Measurements from ENCODE around the gene POC1A. TPM values are rescaled to one million over a fixed set of nuclear protein-coding genes. Genes with fewer than 3 reads are reported as not detected.

The POC1A gene
- total and polyA plus RNA-seq, 9 of the 15 experiments (the other 6 are each of a cell fraction or from before 2014, with no cell fraction given), result 7.2 to 17.5 (median 12.1) TPM

DNA sequence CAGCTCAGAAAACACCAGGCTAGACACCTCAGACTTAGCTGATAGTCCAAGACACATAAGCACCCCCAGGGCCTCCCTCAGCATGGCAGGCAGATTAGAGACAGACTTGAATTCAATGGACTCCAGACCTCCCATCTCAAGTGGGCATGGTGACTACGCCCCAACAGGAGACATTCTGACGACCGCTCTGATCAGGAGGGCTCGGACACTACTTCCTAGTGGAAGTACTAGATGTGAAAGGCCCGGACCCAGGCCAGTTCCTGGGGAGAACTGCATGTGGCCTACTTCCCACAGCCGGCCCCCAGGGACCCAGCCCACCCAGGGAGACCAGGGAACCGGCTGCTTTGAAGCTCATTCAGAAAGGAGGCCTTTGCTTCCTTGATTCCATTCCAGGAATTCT, 16.9 kb downstream of the POC1A start:
- H3K9ac ChIP-seq (ENCODE audit: insufficient read depth in 1 of 2, low read depth in 2 of 2, low read length in 2 of 2), result peak overlapping the region in 1 of 2 experiments; percentile 9; a peak in 1 of 4 replicates
- intact Hi-C loops (cut with micrococcal nuclease) (no loop called here), in situ Hi-C loops (cut with MboI) (no loop called here)
- H3K4me1 ChIP-seq (replicated peaks in 1 of 2; ENCODE audit: control insufficient read depth in 2 of 2, insufficient read depth in 2 of 2, low read length in 2 of 2), result no peaks in the 10 kb centered on the region; a peak in 2 of 5 replicates
- ATAC-seq (no peak), FAIRE-seq (no peak), DNase-seq (ENCODE audit: extremely low read depth in 1 of 4, low spot score in 3 of 4) (no peak)
- no CpG with 5 or more reads among the region's 7 CpGs for WGBS (ENCODE audit: insufficient coverage, low coverage, missing lambda C conversion rate)
- peaks cover 54% of the 10 kb centered on the region; the same call in 1 of the 3 replicates for H3K36me3 ChIP-seq (ENCODE audit: control insufficient read depth, insufficient read depth, low read length)
- H3K27ac ChIP-seq (ENCODE audit: extremely low read depth, low read depth, low read length), result no peak overlapping the region
- H3K79me2 ChIP-seq (ENCODE audit: control insufficient read depth, insufficient read depth, low read length), result no peaks in the 10 kb centered on the region
- H3K27me3 ChIP-seq (ENCODE audit: control insufficient read depth in 2 of 2, insufficient read depth in 2 of 2, low read length in 2 of 2), result no peaks in the 10 kb centered on the region
- no peaks in the 10 kb centered on the region for H3K9me1 ChIP-seq (ENCODE audit: control insufficient read depth, insufficient read depth, low read length)
- no peaks in the 10 kb centered on the region for H3K9me3 ChIP-seq (replicated peaks; ENCODE audit: control insufficient read depth, insufficient read depth, low read depth, low read length)
- no peak overlapping the region for H2AFZ ChIP-seq (ENCODE audit: low read depth, low read length)
- H4K20me1 ChIP-seq (replicated peaks; ENCODE audit: control insufficient read depth, insufficient read depth, low read length), result no peaks in the 10 kb centered on the region
- ChIA-PET CTCF (ENCODE audit: low intra/inter-chr PET ratio) (no interaction called here), POLR2A (interaction anchor here (0.5 to 0.7 kb wide), 2 partner anchors 18 to 1557 kb away, joined by 5 read pairs; no protein-coding TSS in a partner anchor)
- no TSS peak for BruUV-seq (replicated peaks)
- no peak overlapping the region for H3K4me2 ChIP-seq (ENCODE audit: insufficient read depth, low read length)
- H3K4me3 ChIP-seq, result no peak overlapping the region
- TF ChIP-seq TCF7 (IDR thresholded peaks at IDR 0.05; ENCODE audit: borderline replicate concordance), result no peak
- TF ChIP-seq KLF16 (IDR thresholded peaks at IDR 0.05), result no peak
- TF ChIP-seq FOXM1 (IDR thresholded peaks at IDR 0.05; ENCODE audit: low read depth), result no peak
- no peak for TF ChIP-seq FOXM1 (CRISPR knock-in tag; IDR thresholded peaks at IDR 0.05; ENCODE audit: low read depth)
- no peak for TF ChIP-seq ZNF3 (CRISPR knock-in tag; IDR thresholded peaks at IDR 0.05)
- TF ChIP-seq KLF10 (CRISPR knock-in tag; IDR thresholded peaks at IDR 0.05), result no peak
- no peak for TF ChIP-seq PTRF (tag; IDR thresholded peaks at IDR 0.05)
- no peak for TF ChIP-seq ILF3 (IDR thresholded peaks at IDR 0.05; ENCODE audit: borderline replicate concordance)
- TF ChIP-seq MEF2D (tag; conservative IDR thresholded peaks at IDR 0.05; ENCODE audit: low read depth), result no peak
- TF ChIP-seq HSF4 (CRISPR knock-in tag; IDR thresholded peaks at IDR 0.05; ENCODE audit: borderline replicate concordance), result no peak
- TF ChIP-seq HDAC3 (IDR thresholded peaks at IDR 0.05; ENCODE audit: borderline replicate concordance, partially characterized antibody), result no peak
- no peak for TF ChIP-seq HNRNPK (IDR thresholded peaks at IDR 0.05; ENCODE audit: low read depth, low read length, poor library complexity, severe bottlenecking)
- no peak for TF ChIP-seq ARHGAP35 (IDR thresholded peaks at IDR 0.05; ENCODE audit: partially characterized antibody)
- TF ChIP-seq HDAC8 (tag; IDR thresholded peaks at IDR 0.05), result no peak
- no peak for TF ChIP-seq BHLHE40 (IDR thresholded peaks at IDR 0.05; ENCODE audit: low read length)
- no peak for TF ChIP-seq RBM39 (optimal IDR thresholded peaks at IDR 0.05; ENCODE audit: low read depth, low read length)
- no peak for TF ChIP-seq ZNF316 (IDR thresholded peaks at IDR 0.05)

Measured in K562 (cell line).